HG03565 (cell line): ENCODE measurements around the gene NEMP1.
"Not testable (repeated sequence)": the region's sequence is repeated elsewhere in the genome, so short reads cannot be mapped to it uniquely, and the experiment has no call there.

Experiments used
- ATAC-seq: cut with Tn5 transposase; IDR thresholded peaks from one replicate; pipeline ENCODE4 v1.9.1; 2021; ENCODE audit warnings: mild to moderate bottlenecking, moderate library complexity; ENCODE audit not compliant: unreplicated experiment

Gene NEMP1

DNA sequence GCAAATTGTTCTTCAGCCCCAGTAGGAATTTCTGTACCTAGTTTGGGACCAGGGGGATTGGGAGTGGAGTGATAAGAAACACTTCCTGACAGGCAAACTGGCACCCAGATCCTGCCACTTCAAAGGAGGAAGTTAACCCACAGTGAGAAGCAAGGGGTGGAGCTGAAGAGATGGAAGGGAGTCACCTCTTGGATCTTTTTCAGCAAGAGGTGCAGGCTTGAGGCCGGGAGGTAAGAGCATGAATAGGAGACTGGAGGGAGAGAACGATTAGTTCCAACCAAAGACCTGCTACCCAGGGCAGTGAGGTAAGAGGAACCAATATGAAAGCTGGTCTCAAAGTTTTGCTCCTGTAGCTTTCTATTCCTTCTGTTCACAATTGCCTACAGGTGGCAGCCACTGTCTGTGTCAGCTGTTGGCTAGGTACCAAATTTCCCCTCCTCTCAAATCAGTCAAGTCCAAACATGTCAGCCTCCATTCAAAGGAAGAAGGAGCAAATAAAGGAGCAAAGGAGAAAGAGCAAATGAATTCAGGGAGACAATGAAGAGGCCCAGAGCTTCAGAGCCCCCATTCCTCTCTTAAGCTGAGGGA is 47.4 kb downstream of the NEMP1 start:
- ATAC-seq, result no peak

DNA sequence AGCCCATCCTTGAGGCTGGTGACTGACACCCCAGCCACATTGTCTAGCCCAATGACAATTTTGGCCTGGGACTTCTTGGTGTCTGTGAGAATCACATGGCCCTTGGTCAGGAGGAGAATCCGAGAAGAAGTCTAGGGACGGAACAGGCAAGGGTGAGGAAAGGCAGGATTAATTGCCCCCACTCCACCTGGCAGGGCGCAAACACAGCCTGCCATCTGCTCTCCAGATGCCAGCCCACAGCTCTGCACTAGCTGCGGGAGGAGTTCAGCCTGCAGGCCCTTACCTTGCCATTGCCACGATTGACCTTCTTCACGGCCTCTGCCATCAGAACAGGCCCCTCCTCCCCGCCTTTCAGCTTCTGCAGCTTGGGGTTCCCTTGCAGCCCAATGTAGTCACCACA is 49.1 kb downstream of the NEMP1 start:
- no peak for ATAC-seq

DNA sequence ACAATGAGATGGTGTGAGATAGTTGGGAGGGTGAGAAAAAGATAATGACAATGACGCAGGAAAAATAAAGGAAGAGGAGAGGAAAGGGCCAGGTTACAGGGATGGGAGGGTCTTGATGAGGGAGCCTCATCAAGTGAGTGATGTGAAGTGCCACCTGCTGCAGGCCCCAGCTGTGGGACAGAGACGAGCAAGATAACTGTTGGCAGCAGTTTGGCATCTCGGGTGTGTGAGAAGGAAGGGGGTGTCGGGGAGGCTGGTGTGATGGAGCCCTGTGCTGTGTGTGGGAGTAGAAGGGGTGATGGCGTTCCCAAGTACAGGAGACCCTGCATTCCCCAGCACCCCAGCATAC is 50.8 kb downstream of the NEMP1 start:
- no peak for ATAC-seq

DNA sequence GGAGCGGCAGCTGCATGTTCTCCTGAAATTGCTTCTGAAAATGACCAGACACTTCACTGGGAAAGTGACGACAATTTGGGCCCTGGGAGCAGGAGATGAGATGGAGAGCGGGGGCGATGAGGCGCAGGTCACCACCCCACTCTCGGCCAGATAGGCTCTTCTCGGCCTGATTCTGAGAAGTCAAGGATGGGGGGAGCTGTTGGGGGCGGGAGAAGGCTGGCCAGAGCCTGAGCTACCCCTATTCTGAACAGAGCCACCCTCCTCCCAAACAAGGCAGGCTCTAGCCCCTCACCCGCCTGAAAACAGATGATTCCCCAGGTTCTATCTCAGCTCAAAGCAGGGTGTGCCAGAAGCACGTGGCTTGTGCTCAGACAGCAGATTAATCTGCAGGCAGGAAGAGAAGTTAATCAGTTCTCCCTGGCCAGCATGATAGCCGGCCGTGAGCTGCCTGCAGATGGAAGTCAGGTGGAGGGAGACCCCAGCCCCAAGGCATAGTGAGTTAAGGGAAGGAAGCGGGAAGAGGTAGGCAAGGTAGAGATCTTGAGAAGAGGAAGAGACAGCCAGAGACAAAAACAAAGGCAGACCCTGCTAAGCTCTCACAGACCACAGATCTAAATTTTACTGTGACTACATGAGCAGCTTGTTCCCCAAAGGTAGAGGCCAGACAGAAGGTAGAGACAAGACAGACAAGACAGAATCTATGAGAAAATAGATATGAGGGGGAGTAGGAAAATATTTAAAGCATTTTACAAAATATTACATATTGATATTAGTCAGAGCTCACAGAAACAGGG is 51.4 kb downstream of the NEMP1 start:
- no peak for ATAC-seq

DNA sequence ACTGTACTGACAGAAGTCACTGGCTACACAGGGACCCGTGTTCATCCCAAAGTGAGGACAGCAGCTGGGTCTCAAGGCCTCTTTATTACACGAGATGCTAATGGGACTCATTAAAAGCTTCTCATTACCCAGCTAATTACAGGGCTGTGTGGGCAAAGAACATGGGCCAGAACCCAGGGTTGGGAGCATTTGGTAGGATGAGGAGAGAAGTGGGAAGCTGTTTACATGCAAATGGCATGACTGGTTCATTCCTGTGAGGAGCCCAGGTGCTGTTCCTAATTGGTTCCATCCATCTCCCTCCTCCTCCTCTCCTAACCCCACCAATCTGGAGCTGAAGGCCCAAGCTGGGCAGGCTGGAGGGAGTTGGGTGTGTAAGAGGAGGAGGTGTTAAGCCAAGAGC is 53.4 kb downstream of the NEMP1 start:
- no peak for ATAC-seq

DNA sequence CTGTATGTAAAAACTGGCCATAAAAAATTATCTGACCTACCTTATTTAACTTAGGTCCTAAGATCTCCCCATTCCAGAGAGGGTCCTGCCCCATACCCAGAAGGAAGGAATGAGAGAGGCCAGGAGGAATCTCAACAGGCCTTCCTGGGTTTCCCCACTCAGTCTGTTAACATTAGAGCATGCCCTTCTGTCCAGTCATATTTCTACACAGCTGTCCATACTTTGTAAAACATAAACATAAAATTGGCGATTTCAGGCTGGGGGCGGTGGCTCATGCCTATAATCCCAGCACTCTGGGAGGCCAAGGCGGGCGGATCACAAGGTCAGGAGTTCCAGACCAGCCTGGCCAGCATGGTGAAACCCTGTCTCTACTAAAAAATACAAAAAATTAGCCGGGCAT is 56.3 kb downstream of the NEMP1 start:
- not testable (repeated sequence) for ATAC-seq

DNA sequence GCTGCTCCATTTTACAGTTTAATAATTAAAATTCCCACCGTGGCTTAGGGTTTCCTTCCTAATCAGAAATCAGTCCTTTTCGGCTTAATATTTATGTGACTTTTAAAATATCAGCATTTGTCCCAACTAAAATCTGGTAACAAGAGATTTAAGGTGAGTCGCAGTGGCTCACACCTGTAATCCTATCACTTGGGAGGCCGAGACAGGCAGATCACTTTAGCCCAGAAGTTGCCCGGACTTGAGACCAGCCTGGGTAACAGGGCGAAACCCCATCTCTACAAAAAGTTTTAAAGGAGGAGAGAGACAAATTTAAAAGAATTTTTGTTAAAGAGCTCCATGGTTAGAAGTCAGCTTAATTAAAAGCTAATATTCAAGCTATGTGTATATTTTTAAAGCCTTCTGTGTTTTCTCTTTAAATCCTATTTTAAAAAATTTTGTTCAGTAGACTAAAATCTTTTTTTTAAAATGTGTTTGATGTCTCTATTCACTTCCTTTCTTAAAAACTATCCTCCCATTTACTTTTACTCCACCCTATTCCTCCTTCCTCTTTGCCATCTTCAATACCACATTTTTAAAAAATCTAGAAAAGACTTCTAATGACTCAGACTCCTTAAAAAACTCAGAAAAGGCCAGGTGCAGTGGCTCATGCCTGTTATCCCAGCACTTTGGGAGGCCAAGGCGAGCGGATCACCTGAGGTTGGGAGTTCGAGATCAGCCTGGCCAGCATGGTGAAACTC is 58.4 kb downstream of the NEMP1 start:
- ATAC-seq, result no peak

DNA sequence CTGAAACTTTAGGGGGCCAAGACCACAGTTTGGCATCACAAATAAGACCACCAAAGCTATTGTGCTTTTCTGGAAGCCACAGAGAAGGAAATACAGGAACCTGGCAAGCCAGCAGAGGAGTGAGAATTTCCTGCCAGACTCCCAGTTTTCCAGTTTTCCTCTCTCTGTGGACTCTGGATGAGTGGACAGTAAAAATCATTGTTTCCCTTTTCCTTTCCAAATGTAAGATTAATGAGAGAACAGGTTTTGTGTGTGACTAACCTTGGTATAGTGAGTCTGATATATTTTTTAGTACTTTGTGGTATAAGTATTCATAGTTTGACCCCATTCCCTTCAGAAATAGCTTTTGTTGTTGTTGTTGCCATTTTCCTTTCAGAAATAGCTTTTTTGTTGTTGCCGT is 59.7 kb downstream of the NEMP1 start:
- no peak for ATAC-seq

DNA sequence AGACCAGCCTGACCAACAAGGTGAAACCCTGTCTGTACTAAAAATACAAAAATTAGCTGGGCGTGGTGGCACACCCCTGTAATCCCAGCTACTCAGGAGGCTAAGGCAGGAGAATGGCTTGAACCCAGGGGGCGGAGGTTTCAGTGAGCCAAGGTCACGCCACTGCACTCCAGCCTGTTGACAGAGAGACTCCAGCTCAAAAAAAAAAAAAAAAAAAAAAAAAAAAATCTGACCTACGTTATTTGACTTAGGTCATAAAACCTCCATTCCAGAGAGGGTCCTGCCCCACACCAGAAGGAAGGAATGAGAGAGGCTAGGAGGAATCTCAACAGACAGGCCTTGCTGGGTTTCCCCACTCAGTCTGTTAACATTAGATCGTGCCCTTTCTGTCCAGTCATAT is 60.2 kb downstream of the NEMP1 start:
- not testable (repeated sequence) for ATAC-seq

DNA sequence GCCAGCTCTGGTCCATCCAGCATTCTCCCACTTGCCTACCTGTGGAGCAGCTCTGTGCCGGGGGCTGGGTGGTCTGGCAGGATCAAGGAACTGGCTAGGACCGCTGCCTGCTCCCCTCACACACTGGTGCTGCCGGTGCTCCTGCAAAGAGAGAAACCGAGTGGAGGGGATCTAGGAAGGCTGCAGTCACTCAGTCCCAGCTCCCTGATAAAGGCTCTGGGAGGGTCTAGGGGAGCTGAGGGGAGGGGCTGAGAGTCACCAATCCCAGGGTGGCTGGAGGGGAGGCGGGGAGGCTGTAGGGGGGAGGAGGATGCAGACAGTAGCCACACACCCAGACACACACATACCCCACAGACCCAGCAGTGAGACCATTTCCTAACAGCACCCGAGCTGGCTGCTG is 62.2 kb downstream of the NEMP1 start, which contains the start of gene TAC3:
TSS of gene TAC3 (minus strand) at position 182 of the 400 bp plus-strand sequence. CDS start 732 bp downstream, outside the sequence.
- ATAC-seq, result no peak

DNA sequence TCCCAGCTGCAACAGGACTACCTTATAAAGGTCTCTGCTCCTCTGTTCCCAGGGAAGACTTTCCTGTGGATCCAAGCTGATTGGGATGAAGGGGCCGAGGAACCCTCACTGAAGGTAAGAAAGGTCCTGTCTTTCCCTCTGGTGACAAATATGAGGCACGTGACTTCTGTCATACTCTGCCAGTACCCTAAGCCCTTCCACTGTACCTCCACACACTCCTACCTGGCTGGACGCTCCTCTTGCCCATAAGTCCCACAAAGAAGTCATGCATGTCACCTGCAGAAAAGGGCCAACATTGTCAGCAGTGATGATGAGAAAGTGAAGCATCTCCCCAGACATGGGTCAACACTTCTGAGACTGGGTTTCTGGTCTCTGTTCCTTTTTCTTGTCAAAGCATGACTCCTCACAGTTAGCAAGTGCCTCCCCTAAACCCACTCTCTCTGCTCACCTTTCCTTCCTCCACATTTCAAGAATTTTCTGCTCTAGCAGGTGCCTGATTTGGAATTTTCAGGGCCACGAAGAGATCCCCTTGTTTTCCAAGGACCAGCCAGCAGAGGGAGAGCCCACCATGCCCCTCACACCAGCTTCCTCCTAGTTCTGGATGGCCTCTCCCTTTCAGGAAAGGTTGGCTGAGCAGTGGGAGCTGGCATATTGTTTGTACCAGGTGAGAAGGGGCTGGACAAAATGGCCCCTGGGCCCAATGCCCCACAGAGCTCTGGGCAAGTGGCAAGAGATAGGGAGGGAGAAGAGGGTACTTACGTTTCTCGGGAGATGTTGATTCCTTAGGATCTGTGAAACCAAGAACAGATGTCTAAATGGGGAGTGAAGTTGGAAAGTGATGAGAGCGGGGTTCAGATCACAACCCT is 65.8 kb downstream of the NEMP1 start:
- ATAC-seq, result peak; percentile 41

DNA sequence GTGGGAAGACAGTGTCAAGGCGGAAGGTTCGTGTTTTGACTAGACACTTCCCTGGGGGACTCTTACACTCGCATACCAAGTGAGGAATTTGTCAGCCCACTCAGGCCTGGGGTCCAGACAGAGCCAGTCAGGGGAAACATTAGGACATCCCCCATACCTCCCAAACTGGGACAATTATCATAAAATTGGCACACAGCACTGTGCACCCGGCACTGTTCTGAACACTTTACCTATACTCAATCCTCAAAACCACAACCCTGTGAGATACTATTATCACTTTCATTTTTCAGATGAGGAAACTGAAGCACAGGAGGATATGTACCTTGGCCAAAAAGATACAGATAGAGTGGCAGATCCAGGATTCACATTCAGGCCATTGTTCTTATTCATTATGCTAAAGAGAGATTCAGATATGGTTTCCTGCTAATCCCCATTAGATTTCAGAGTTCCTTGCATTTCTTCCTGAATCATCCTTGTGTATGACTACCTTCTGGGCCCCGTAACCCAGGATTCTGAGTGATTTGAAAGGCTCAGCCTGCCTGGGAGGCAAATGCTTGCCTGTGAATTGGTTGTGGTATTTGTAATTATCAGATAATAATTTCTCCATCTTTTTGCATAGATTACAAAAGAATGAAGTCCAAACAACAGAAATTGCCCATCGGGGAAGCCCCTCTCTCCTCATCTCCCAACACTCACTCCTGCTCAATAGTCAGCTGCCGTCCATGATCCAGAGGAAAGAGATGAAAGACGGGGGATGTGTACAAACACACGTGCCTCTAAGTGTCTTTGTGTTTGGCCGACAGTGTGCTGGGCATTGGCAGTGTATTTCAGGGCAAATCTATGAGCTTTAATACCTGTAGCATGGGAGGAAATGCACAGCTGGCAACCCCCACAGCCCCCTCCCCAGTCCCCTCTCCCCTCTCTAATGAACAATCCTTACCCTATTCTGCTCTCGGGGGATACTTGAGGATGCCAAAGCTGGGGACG is 66.9 kb downstream of the NEMP1 start:
- ATAC-seq, result peak; percentile 48

DNA sequence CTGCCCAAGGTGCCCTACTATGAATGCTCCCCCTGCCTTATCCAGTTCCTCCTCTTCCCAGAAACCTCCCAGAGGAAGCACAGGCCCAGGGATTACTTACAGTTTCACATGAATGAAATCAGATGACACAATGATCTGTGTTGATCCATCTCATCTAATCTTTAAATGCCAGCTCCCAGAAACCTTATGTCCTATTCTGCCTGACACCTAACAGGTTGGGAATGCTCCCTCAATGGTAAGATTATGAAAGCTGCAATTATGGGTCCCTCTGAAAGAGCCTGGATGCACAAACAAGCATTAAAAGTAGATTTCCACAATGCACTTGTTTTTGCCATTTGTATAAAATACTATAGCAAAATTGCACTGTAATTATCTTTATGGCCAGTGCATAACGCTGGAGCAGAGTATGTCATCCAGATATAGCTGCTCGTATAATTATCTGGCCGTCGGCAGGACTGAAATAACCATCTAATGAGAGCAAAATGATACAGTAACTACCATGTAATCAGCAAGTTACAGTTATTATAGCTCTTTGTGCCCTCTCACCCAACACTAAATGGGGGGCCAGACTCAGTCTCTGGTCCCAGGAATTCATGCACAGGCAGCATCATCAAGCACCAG is 67.9 kb downstream of the NEMP1 start:
- ATAC-seq, result no peak

DNA sequence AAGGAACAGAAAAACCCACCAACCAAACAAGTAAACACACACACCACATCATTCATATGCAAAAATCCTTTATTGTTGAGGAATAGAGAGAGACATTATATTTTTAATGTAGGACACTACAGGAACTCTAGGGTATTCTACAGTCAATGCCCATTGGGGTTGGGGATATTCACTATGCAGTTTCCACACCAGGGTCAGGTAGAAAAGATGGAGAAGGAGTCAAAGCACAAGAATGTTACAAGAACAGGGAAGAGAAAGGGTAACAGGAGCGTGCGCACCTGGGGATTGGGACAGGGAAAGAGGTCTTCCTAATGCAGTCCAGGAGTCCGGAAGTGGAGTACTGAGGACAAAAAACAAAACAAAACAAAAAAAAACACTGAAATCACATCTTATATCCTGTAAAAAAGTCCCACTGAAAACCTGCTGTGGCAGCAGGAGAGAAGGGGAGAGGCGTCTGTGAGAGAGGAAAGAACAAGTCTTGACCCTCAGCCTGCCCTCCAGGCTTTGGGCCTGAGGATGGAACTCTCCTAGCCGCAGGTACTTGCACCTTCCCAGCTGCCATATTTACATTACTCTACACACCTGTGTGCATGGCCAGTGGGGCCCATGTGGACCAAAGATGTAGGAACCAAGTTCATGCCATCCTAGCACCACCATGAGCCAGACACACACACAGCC is 68.5 kb downstream of the NEMP1 start:
- ATAC-seq, result no peak

DNA sequence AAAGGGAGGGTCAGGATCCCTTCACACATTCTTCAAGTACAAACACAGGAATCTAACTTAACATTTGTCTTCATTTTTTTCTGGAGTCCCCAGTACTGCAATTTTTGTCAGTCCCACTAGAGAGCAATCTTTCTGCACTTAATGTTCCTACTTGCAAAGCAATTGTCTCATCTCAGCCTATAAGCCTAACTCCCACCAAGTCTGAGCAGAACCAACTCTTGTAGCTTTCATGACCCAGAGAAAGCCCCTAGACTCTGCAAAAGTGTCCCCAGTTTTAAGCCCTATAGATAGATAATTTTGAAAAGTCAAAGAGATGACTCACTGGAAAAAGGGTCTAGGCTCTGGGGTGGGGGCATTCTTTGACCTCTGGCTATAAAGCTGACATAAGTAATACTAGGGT is 70.4 kb downstream of the NEMP1 start:
- no peak for ATAC-seq

DNA sequence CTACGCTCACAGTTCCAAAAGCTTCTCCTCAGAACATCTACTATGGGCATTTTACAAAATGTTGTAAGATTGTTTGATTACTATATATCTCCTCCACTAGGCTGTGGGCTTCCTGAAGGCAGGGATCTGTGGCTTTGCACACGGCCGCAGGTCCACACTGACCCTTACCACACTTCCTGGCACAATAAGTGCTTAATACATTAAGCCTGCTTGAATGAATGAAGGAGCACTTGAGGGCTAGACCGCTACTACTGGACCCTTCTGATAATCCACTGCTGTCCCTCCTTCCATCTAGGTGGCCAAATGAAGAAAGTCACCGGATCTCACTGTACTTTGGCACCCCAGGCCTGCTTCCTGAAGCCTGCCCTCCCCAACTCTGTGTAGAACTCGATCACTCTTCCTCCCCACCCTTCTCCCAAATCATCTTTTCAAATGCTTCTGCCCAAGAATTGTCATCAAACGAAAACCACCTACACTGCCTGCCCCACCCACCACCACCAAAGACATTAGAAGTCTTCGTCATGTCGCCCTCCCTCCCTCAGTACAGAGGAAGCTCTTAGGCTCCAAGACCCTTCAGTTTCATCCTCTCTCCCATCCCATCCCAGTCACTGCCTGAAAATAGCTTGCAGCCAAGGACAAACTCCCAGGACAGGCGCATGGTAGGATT is 71.6 kb downstream of the NEMP1 start:
- ATAC-seq, result no peak

DNA sequence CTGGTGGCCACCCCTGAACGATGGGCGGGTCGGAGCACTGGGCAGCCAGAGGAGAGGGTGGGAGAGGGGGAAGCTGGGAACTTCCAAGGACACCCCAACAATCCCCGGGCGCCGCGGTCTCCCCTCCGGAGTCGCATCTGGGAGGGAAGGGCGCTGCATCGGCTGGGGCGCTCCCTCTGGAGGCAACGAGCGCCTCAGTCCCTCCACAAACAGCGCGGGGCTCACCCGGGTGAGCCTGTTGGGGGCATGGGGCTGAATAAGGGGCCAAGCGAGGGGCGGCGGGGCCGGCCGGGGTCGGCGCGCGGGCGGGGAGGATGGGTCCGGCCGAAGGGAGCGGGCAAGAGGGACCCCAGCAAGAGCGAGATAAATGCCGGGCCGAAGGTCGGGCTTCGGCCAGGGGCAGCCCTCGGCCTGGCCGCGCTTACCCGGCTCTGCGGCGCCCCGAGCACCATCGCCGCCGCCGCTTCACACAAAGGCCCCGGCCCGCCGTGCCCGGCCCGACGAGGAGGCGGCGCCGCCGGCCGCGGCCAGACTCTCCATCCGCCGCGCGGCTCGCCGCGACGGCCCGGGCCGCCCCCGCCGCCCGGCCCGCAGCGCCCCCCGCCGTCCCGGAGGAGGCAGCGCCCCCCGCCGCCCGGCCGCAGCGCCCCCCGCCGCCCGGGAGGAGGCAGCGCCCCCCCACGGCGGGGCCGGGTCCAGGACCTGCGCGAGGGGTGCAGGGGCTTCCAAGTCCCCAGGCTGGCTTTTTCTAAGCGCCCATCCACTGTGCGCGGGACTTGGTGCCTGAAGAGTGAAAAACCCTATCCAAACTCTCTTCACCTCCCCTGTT is 72.4 kb downstream of the NEMP1 start, which contains the start of gene ZBTB39:
TSS of gene ZBTB39 (minus strand) at position 567 of the 829 bp plus-strand sequence. CDS start 1,629 bp downstream, outside the sequence.
- peak; percentile 48 for ATAC-seq
